Uterine smooth muscle cell (primary cell): ENCODE measurements around the gene SLC35B2. TPM values are rescaled to one million over a fixed set of nuclear protein-coding genes. Genes with fewer than 3 reads are reported as not detected.

Experiments used
- total RNA-seq: library from RNA; depleted of rRNA; stranded (reverse); fragments of >200 nt; gene quantifications from 2 replicates; pipeline ENCODE4 v1.2.3, GENCODE V29; 2014

Gene SLC35B2, protein sequence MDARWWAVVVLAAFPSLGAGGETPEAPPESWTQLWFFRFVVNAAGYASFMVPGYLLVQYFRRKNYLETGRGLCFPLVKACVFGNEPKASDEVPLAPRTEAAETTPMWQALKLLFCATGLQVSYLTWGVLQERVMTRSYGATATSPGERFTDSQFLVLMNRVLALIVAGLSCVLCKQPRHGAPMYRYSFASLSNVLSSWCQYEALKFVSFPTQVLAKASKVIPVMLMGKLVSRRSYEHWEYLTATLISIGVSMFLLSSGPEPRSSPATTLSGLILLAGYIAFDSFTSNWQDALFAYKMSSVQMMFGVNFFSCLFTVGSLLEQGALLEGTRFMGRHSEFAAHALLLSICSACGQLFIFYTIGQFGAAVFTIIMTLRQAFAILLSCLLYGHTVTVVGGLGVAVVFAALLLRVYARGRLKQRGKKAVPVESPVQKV
- 94.2 and 107 TPM in 2 replicates for total RNA-seq

GRCh38 chr6:44257025-44257752 lies at the start of gene SLC35B2:
Gene SLC35B2 (minus strand): TSS chr6:44257528. CDS start chr6:44257410, 118 bp downstream.

DNA sequence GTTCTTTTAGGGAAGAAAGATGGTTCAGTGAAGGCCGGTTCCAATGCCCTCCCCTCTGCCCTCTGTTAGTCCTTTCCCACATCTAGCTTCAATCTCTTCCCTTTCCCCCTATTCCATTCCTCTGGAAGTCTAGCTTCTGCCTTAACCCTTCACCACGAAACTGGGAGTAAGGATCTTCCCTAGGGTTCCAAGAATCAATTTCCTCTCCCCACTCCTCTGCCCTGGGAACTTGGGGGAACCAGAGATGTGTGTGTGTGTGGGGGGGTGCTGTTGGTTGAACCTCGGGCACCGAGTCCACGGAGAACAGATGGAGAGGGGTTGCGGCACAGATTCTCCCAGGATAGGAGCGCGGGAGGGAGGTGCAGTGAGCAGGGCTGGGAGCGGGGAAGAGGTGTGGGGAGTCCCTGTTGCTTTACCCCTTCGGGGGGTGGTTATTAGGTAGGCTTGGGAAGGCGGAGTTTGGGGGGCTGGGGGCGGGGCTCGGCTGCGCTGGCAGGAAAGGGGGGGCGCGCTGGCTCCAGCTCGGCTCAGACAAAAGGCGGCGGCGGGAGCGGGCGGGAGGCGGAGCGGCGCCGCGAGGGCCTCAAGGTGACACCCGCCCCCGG lies 12.7 kb upstream of the SLC35B2 start, which contains the start of gene TMEM151B:
TSS of gene TMEM151B (plus strand) at position 530 of the 605 bp plus-strand sequence. CDS start 293 bp downstream, outside the sequence.

GRCh38 chr6:44265007-44265721 lies 7.8 kb upstream of the SLC35B2 start, which contains the start of gene NFKBIE:
Gene NFKBIE (minus strand): TSS chr6:44265551. CDS start chr6:44265346, 205 bp downstream.

GRCh38 chr6:44246663-44247337 lies 10.5 kb downstream of the SLC35B2 start, which contains the start of gene HSP90AB1:
Gene HSP90AB1 (plus strand): TSS chr6:44247101. CDS start chr6:44248630, 1,529 bp downstream.

DNA sequence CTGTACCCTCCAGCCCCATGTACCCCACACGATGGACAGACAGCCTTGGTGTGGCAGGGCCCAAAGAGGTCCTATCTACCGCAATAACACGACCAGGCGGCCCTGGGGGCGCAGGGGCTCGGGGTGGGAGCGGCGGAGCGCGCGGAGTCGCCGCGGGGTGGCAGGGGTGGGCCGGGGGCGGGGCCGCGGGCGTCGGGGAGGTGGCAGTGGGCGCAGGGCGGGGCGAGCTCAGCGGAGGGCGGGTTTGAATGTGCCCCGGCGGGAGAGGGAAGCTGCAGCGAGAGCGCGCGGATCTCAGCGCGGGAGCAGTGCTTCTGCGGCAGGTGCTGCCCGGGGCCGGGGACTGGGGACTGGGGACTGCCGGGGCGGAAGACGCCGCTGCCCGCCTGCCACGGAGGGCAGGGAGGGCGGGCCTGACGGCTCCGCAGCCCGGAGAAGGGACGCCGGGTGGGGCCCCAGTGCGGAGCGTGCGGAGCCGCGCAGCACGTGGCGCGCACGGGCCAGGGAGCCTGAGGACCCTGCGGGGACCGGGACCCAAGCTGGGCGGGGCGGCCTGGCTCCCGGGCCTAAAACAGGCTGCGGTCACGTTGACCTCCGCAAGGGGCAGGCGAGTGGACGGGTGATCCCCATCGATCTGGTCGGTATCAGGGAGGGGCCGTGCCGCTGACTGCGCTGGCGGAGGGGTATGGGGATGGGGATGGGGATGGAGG lies 33.9 kb downstream of the SLC35B2 start, which contains the start of gene SLC29A1:
TSS of gene SLC29A1 (plus strand) at position 277 of the 710 bp plus-strand sequence. CDS start 3,719 bp downstream, outside the sequence.

DNA sequence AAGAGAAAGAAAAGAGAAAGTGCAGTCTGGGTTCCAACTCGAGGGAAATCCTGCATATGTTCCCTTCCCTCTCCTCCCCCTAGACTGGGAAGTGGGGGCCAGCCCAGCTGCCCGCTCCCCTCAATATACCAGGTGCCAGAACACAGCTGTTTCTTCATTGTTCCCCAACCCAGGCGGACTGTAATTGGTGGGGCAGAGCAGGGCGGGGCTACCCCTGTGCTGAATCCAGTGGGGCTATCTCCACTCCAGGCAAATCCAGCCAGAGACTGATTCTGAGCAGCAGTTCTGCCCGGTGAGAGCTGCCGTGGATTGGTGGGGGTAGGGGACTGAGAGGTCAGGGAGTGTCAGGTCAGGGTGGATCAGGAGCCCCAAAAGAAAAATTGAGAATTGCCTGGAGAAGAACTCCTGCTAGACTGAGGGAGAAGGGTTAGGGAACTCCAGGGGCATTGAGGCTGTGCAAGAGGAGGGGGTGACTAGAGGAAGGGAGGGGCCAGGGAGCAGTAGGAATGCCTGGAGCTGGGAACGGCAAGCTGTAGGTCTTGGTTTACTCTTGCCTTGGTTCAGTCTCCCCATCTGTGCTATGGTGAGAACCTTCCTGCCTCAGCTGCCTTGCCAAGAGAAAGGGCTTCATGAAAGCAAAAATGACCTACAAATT lies 40.5 kb downstream of the SLC35B2 start, which contains the start of gene MYMX:
TSS of gene MYMX (plus strand) at position 250 of the 655 bp plus-strand sequence. CDS start 546 bp downstream, outside the sequence.

Other genes with a start within 250 kb of the SLC35B2 start
- 67.4 and 97.3 TPM in 2 replicates for gene MRPL14, start 130.1 kb downstream of the SLC35B2 start, total RNA-seq
- 25.3 and 32.9 TPM in 2 replicates for gene TMEM63B, start 130.0 kb downstream of the SLC35B2 start, total RNA-seq
- gene CAPN11, start 98.7 kb downstream of the SLC35B2 start, total RNA-seq, result not detected in 2 replicates
- not detected in 2 replicates for gene MYMX, start 40.6 kb downstream of the SLC35B2 start, total RNA-seq
- gene SLC29A1, start 33.9 kb downstream of the SLC35B2 start, total RNA-seq, result 11.4 and 15.1 TPM in 2 replicates
- 642 and 947 TPM in 2 replicates for gene HSP90AB1, start 10.4 kb downstream of the SLC35B2 start, total RNA-seq
- gene NFKBIE, start 8.0 kb upstream of the SLC35B2 start, total RNA-seq, result 5.2 and 7.5 TPM in 2 replicates
- under 0.01 TPM in 1 of 2 replicates, not detected in the other for gene TMEM151B, start 12.9 kb upstream of the SLC35B2 start, total RNA-seq
- 25.7 and 31.5 TPM in 2 replicates for gene AARS2, start 55.8 kb upstream of the SLC35B2 start, total RNA-seq
- gene SPATS1, start 85.1 kb upstream of the SLC35B2 start, total RNA-seq, result not detected in 2 replicates
- 25.7 and 32.3 TPM in 2 replicates for gene CDC5L, start 130.2 kb upstream of the SLC35B2 start, total RNA-seq